Vagina (tissue), 2 donors: ENCODE measurements around the gene ADGRD2.

Source experiments
- POLR2A ChIP-seq, 2 donors: fragments of 450-650 bp; IDR thresholded peaks; one replicate each; pipeline ENCODE4 v1.6.1; 2017; ENCODE audit warnings: antibody characterized with exemption in 2 of 2, mild to moderate bottlenecking in 2 of 2, moderate library complexity in 2 of 2
- POLR2AphosphoS5 ChIP-seq, 2 donors: sonication (generic); formaldehyde crosslinking; IDR thresholded peaks; one replicate each; pipeline ENCODE4 v1.9.0; 2017; ENCODE audit warnings: antibody characterized with exemption in 2 of 2, mild to moderate bottlenecking in 2 of 2, low read depth in 1 of 2; ENCODE audit not compliant: insufficient read depth in 1 of 2
- TF ChIP-seq, protein P1 (sequence below), 3 experiments: fragments of 450-650 bp in 2 of 3; fragments of 200-600 bp in 1 of 3; sonication (generic) in 1 of 3; IDR thresholded peaks; one replicate each; pipeline ENCODE4 v1.5.1; 2017 to 2019; ENCODE audit warnings: antibody characterized with exemption in 3 of 3, mild to moderate bottlenecking in 2 of 3, moderate library complexity in 2 of 3

DNA sequence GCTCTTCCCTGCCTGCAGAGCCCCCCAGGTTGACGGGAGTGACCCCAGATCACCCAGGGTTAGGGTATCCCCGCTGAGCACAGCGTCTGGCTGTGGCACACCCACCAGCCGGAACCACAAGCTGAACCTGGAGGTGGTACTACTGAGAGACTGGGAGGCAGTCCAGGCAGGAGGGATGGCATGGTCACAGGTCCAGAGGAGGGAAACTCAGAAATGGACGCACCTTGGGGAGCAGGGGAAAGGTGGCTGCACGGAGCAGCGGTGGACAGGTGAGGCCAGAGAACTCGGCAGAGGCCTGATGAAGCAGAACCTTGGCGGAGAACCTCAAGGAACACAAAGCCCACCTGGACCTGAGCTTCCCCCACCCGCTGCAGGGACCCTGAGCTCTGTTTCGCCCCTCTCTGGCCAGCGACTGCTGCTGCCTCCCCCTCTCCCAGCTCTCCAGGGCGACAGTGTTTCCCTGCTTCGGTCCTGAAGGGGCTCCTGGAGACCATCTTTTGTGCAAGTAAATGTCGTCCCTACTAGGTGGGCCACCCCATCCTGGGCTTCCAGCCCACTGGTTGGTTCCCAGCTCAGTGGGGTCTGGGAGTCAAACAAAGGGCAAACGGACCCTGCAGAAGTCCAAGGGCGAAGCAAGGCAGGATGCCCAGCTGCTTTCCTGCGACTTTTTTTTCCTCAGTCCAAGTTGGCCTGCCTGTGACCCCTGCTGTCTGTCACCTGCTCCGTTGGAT is 845 bp downstream of the ADGRD2 start:
- TF ChIP-seq, protein P1, sequence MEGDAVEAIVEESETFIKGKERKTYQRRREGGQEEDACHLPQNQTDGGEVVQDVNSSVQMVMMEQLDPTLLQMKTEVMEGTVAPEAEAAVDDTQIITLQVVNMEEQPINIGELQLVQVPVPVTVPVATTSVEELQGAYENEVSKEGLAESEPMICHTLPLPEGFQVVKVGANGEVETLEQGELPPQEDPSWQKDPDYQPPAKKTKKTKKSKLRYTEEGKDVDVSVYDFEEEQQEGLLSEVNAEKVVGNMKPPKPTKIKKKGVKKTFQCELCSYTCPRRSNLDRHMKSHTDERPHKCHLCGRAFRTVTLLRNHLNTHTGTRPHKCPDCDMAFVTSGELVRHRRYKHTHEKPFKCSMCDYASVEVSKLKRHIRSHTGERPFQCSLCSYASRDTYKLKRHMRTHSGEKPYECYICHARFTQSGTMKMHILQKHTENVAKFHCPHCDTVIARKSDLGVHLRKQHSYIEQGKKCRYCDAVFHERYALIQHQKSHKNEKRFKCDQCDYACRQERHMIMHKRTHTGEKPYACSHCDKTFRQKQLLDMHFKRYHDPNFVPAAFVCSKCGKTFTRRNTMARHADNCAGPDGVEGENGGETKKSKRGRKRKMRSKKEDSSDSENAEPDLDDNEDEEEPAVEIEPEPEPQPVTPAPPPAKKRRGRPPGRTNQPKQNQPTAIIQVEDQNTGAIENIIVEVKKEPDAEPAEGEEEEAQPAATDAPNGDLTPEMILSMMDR (IDR thresholded peaks at IDR 0.05), result no peak
- no peak for TF ChIP-seq POLR2A (IDR thresholded peaks at IDR 0.05)
- TF ChIP-seq POLR2AphosphoS5 (IDR thresholded peaks at IDR 0.05; ENCODE audit: insufficient read depth in 1 of 2, low read depth in 1 of 2), result no peak
